HG02981 (cell line): ENCODE data around the gene POU4F1.

Source experiments
- ATAC-seq: cut with Tn5 transposase; IDR thresholded peaks from one replicate; pipeline ENCODE4 v1.9.1; 2021; ENCODE audit warnings: mild to moderate bottlenecking, moderate library complexity; ENCODE audit not compliant: unreplicated experiment

Gene POU4F1

DNA sequence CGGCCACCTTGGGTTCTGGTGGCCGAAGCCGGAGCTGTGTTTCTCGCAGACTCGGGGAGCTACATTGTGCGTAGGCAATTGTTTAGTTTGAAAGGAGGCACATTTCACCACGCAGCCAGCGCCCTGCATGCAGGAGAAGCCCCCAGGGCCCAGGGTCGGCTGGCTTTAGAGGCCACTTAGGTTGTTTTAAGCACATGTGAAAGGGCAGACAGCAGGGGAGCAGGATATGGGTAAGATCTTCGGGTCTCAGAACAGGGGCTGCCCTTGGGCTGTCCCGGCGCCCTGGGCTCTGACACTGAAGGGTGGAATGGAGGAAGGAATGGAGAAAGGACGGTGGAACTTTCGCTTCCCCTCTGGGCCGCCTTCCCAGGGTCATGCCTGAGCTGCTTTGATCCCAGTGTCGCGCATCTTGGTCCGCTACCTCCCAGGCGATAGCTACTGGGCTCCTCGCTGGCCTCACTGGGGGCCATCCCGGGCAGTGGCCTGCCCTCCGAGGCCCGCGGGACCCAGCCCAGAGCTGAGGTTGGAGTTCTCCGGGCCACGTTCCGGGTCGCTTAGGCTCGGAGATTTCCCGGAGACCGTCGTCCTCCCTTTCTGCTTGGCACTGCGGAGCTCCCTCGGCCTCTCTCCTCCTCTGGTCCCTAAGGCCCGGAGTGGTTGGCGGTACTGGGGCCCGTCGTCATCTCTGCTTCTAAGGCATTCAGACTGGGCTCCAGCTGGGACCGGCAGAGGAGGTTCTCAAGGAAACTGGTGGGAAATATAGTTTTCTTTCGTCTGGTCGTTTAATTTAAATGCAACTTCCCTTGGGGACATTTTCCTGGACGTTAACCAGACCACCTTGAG, 4.3 kb upstream of the POU4F1 start:
- ATAC-seq: no peak

DNA sequence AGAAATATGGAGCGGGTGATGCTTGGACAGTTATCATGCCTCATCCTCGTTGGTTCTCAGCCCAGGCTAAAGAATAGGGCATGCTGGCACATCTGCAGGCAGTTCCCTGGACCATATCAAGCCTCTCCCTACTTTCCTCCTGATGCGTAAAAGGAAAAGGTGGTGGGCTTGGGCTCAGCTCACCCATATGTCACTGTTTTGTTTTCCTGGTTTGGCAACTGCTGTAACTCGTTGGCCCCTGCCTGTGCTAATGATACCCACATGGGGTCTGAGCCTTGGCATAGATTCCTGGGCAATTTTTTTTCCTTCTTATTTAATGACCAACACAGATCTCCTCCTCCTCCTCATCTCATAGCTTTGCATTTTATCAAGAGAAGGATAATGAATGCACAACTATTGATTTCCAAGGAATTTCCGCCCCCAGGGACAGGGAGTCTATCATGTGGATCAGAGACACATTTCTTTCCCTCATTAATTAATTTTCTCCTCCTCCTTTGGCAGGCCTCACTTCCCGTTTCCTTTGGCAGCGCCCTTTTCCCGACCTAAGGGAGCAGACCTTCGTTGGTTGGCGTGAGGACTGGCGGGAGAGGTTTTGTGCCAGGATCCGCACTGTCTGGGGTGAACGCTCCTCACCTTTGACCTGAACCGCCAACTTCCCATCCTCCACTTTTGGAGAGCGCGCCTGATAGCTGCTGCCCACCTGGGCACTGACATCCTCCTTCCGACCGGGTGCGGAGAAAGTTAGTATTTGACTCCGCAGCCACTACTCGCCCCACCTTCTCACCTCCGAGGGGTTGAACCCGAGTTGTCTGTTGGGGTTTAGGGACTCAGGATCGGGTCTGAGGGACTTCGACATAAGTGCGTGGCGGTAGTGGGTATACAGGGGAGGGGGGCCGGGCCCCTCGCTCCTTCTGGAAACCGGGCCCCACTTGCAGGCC, 3.4 kb upstream of the POU4F1 start:
- no peak for ATAC-seq

DNA sequence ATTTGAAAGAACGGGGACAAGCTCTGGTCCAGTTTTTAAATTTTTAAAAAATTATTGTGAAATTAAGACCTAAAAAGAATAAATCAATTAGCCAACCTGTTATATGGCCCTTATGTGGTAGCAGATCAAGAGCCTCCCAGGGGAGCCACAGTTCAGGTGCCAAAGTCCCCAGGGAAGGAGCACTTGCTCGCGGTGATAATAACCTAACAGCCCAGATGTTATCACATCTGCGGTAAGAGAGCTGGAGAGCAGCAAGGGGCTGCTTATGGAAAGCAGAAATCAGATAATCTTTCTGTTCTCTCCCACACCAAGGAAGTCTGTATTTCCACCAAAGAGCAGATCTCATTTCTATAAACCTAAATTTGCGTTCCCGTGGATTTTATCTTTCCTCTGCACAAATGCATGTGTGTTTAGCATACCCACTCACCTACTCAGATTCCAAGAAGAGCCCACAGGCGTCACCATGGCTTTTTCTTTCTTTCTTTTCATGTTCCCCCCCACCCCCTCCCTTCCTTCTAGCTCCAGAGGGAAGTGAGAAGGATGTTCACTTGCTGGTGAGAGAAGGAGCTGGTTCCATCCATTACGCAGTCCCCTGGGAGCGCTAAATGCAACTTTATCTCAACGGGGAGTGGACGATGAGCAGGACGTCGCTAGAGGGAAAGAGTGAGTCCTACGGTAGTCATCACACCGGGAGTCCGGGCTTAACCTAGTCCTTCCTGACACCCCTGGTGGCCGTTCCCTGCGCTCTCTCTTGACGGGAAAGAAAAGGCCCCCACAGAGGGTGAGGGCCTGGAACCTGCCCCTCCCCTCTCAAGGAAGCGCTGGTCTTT, 1.6 kb upstream of the POU4F1 start:
- no peak for ATAC-seq

DNA sequence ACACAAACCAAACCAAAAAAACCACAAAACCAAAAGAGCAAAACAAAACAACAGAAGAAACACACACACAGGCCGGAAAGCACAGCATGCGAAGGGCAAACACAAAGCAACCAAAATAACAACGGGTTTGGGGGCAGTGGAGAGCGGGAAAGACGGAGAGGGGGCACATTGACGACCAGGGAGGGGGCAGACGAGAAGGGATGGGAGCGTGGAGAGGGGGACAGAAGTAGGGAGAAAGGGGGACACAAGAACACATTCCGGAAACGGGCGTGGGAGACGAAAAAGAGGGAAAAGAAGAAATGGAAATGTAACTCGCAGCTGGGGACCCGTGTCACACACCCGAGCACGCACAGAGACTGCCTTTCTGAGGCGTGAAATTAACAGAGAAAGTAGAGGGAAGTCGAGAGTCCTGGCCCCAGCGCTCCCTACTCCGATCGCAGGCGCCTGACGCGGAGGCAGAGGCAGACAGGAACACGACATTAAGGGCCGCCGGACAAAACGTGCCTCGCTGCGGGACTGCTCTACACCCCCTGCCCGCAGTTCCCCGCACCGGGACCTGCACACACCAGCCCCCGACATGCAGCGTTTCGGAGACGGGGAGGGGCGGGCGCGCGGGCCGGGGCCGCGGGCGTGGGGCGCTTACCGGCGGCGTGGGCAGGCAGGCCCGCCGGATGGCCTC, 652 bp downstream of the POU4F1 start:
- peak; percentile 9 for ATAC-seq

DNA sequence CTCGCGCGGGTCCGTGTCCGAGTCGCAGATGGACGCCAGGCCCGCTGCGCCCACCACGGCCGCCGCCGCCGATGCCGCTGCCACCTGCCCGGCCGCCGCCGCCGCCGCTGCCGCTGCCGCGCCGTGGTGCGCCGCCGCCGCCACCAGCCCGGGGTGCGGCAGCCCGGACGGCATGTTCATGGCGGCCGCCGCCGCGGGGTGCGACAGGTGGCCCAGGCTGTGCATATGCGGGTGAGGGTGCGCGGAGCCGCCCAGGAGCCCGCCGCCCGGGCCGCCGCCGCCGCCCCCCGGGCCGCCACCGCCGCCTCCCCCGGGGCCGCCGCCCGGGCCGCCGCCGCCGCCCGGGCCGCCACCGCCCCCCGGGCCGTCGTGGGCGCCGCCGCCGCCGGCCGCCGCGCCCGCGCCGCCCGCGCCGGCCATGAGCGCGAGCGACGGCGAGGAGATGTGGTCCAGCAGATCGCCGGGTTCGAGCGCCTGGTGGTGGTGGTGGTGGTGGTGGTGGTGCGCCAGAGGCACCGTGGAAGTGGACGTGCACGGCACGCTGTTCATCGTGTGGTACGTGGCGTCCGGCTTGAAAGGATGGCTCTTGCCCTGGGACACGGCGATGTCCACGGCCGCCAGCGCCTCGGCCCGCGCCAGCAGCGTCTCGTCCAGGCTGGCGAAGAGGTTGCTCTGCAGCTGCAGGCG, 1.3 kb downstream of the POU4F1 start:
- no peak for ATAC-seq

DNA sequence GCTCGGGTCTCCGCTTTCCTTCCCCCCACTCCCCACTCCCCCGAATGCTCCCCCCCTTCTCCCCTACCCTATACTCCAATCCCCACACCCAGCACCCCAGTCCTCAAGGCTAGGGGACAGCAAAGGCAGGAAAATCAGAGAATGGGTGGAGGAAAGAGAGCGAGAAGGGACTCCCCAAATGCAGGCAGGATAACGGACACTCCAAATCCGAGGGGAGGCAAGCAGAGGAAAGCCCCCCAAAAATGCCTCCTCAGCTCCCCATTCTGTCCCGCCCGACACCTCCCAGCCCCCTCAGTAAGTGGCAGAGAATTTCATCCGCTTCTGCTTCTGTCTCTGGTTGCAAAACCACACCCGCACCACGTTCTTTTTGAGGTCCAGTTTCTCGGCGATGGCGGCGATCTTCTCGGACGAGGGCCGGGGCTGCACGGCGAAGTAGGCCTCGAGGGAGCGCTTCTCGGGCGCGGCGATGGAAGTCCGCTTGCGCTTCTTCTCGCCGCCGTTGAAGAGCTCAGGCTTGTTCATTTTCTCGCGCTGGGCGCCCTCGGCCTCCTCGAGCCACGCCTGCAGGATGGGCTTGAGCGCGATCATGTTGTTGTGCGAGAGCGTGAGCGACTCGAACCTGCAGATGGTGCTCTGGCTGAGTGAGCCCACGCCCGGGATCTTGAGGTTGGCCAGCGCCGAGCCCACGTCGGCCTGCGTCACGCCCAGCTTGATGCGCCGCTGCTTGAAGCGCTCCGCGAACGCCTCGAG, 2.1 kb downstream of the POU4F1 start:
- no peak for ATAC-seq

DNA sequence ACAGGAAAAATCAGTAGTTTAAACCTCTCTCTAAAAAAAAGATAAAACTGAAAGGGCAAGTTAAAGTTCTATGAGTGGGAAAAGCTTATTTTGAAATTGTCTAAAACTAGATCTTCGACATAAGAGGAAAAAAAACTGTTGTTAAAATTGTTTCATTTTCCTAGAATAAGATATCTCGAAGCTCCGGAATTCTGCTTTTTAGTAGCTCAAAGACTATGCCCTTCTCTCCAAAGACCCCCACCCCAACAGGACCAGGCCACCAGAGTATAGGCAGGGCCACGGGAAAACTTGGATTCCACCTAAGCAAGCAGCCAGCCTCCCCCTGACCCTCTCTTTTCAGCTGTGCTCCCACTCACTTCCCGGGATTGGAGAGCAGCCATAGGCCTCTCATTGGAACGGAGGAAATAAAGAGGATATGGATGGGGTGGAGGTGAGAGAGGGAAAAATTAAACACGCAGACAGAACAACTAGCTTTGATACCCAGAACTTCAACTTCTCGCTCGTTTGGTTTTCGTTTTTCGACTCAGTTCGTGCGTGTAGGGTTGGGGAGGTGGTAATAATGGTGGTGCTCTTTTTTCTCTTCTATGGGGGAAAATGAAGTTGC, 3.0 kb downstream of the POU4F1 start:
- ATAC-seq: no peak

DNA sequence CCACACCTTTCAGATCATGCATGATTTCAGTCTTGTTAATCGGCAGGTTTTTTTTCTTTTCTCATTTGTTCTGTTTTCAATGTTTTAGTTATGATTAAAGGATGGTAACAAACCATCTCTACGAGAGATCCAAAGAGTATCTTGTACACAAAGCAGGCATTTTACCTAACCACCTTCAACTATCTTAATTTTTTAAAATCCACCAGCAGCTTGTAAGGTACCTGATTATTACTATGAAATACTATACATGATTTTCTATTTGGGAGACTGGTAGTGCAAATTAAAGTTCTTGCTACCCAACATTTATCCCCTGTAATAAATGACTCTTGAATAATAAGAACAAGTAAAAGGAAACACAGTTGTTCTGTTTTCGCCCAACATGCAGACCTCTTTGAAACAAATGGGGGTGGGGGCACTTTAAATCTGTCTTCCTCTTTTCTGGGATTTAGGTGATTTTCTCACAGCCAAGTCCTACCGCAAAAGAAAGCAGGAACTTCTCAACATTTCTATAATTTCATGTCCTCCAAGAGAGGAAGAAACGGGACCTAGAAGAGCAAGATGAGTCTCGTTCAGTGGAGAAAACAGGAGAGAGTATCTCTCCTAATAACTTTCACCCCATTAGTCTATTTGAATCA, 3.6 kb downstream of the POU4F1 start:
- ATAC-seq: no peak

DNA sequence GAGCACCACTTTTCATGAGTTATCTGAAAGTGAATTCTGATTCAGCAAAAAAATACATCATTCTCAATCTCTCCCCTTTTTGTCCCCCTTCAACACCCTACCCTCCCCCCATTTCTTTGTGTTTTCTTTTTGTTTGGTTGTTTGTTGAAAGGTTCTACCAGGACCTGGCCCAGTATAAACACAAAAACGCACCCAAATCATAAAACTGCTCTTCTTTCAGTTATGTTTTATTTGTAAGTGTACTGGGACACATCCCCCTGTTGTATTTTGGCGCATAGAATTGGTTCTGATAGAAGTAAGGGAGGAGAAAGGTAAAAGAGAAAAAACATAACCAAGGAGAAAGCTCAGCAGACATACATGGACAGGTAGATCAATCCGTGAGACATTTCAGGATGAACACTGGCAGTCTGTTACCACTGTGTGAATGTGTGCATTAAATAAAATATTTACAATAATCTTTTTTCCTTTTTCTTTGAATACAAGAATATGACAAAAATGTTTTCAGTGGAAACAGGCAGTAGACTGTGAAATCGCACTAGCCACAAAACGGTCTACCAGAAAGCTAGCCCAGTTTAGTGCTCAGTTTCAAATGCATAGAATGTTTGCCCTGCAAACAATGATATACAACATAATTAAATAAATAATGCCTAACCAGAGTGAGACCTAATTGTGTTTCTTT, 4.2 kb downstream of the POU4F1 start:
- ATAC-seq: no peak

DNA sequence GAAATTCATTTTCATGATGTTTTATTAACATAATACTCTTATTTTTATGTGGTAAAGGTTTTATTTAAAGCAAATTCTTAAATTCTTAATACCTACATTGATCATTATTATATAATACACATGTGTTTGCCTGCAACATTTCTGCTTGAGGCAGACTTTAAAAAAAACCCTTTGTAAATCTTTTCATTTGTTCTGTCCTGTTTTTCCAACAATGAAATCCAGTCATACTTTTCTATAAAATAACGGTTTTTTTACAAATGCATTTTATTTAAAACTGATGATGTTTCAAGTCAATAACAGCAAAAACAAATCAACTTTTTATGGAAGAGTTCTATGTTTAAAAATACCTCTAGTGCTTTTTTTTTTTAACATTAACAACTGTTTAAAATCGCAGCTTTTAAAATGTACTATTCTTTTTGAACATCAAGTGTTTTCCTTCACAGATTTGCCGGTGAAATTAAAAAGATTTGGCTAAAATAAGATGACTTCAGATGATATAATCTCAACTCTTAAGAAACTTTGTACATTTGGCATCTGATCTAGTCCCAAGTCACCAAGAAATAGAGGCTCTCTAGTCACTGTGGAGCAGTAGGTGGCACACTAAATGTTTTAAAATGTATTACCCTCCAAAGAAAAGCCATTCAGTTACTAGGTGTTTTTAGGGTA, 5.1 kb downstream of the POU4F1 start:
- no peak for ATAC-seq

DNA sequence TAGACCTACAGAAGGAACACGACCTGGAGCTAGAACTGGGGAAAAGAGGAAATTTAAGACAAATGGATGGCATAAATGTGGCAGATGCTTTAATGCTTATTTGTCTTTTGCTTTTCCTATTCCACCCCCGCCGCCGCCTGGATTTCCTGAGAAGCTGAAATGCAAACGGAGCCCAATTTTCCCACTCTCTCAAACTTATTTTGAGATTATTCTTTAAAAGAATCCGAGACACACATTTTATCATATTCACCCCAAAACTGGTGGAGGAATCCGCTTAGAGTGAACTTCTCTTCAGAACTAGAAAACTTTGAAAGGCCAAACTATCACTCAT, 5.8 kb downstream of the POU4F1 start:
- no peak for ATAC-seq

DNA sequence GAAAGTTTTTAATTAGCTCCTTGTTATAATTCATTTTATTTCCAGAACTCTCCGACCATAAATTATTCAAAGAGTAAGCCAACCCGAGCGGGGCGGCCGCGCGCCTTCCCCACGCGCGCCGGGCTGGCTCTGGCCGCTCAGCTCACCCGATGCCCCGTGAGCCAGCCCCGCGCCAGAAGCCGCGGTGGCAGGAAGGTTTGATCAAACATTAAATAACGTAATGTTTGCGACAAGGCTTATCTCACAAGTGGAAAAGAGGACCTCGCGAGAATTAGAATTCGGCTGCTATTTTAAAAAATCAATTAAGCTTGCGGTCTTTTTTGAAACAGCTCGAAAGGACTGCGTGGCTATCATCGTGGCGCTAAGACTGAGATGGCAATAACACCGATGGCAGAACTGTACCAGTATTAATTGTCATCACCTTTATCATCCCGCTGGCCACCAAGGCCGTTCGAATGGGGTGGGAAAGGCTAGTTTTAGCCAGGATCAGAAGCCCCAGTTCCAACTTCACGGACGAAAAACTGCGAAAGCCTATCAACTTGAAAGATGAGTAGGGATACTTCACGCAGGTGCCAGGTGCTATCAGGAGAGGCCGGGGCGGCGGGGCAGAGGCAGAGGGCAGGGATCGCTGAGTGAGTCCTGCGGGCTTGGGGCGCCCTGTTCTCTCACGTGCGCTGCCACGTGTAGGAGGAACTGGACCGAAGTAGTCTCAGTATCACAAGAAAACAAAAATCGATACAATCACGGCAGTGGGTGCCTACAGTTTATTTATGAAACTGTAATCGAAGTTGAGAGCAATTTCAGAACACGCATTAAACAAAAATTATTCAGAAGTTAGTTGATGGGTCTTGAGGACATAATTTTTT, 6.4 kb downstream of the POU4F1 start:
- no peak for ATAC-seq

DNA sequence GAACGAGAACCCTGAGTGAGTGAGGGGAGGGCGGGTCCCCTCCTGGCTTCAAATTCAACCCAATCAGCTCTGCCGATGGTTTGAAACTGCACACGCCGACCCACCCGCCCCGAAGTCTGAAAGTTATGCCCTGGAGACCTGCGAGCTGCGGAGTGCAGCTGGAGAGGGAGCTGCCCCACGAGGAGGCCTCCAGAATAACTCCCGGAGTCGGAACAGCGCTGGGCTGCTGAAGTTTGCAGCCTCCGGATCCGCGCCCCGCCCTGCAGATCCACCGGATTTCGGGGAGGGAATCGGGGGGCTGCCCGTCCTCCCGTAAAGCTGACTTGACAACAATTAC, 7.0 kb downstream of the POU4F1 start:
- ATAC-seq: no peak

DNA sequence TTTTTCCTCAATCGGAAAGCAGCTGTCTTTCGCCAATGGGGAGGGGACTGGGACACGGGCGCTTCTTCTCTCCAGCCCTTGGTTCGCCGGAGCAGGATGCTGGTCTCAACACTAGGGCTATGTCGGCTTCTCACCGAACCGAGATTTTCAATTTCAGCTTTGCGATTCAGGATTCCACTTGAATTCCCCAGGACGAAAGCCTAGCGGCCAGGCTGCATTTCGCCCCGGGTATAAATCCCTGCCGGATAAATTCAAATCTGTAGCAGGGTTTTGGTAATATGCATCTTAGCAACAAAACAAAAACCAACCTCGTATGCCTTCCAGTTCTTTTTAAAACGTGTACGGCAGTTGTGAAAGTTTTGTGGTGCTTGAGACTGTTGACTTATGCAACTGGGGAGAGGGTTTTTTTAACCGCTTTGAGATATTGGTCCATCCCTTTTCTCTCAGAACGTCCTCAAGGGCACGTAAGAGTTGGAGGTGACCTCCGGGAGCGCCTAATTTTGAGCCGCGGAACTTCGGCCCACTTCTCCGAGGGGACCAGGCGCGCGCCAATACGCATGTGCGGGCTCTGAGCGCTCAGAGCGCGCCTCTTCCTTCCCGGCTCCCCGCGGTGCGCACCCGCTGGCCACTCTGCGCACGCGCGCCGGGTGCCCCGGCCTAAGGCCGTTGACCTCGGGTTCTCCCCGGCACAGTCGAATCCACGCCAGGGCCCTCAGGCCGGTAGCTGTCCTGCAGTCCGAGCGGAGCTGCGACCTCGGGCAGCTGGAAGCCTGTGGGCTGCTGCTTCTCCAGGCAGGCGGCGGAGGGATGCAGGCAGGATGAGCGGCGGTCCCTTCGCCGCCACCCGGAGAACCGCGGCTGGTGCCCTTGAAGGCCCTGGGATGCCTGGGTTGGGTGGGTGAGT, 7.6 kb downstream of the POU4F1 start:
- no peak for ATAC-seq

DNA sequence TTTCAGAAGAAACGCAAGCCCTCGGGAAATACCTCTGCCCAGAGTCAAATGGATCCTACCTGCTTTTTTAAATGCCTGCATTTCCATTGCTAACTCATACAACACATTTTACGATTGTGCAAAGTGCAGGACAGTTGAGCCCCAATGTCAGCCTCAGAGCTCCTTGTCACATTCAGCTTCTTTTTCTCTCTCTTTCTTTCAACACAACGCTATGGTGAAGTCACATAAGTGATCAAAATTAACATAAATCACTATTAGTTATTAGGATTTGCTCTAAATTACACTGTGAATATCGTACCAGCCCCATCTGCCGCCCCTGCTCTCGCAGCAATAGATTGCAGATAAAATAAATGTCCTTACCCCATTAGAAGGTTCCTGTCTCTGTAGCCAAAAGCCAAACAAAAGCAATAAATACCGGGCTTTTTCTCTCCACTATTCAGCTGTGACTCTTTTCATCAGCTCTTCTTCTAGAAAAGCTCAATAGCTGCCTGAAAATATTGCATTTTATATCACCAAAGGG, 8.8 kb downstream of the POU4F1 start:
- no peak for ATAC-seq
